K562 (cell line): Measurements from ENCODE around the gene RIPPLY3. TPM values are rescaled to one million over a fixed set of nuclear protein-coding genes. Genes with fewer than 3 reads are reported as not detected.
A peak's percentile ranks its signal among the peaks of the same experiment; 100 is the strongest.

Experiments used
- DDX20 ChIP-seq: fragments of 450-650 bp; IDR thresholded peaks from 2 replicates; pipeline ENCODE4 v1.6.1; 2016; ENCODE audit warnings: missing genetic modification characterization, low read depth, mild to moderate bottlenecking, missing compliant biosample characterization, moderate library complexity
- FOSL1 ChIP-seq: fragments of 200-800 bp; sonication (Bioruptor generic); conservative IDR thresholded peaks from 2 replicates; pipeline ENCODE4 v1.6.1; 2016; ENCODE audit warnings: missing genetic modification characterization, missing compliant biosample characterization
- HIVEP1 ChIP-seq: fragments of 250-450 bp; sonication (Bioruptor Pico); IDR thresholded peaks from 2 replicates; pipeline ENCODE4 v1.4.0; 2020; ENCODE audit warnings: mild to moderate bottlenecking
- JUN ChIP-seq, 2 experiments: sonication (generic) in 1 of 2; formaldehyde crosslinking in 1 of 2; IDR thresholded peaks; 2 replicates each; pipeline versions ENCODE4 v1.6.1 to v1.8.0; 2012 to 2022; ENCODE audit warnings: borderline replicate concordance in 2 of 2, mild to moderate bottlenecking in 2 of 2, improper control_type of control experiment in 1 of 2, low read depth in 1 of 2, low read length in 1 of 2, missing genetic modification reagents in 1 of 2
- KHSRP ChIP-seq: fragments of 450-650 bp; IDR thresholded peaks from 2 replicates; pipeline ENCODE4 v1.6.1; 2017
- NFE2L1 ChIP-seq: fragments of 450-650 bp; IDR thresholded peaks from 2 replicates; pipeline ENCODE4 v1.6.1; 2016; ENCODE audit warnings: missing genetic modification characterization, low read depth, mild to moderate bottlenecking, missing compliant biosample characterization, moderate library complexity, borderline replicate concordance
- NR2F6 ChIP-seq: fragments of 450-650 bp; formaldehyde crosslinking; IDR thresholded peaks from 2 replicates; pipeline ENCODE4 v1.4.0; 2020; ENCODE audit warnings: mild to moderate bottlenecking
- PPARD ChIP-seq: fragments of 250-450 bp; sonication (Bioruptor Pico); IDR thresholded peaks from 2 replicates; pipeline ENCODE4 v1.8.0; 2022; ENCODE audit warnings: inconsistent platforms, mild to moderate bottlenecking, moderate library complexity
- SAFB ChIP-seq: fragments of 200-400 bp; formaldehyde crosslinking; IDR thresholded peaks from 2 replicates; pipeline ENCODE4 v1.6.1; 2017; ENCODE audit warnings: low read depth, low read length, borderline replicate concordance
- TEAD2 ChIP-seq: fragments of 450-650 bp; IDR thresholded peaks from 2 replicates; pipeline ENCODE4 v1.6.1; 2016; ENCODE audit warnings: missing genetic modification characterization, control low read depth, missing compliant biosample characterization
- ZNF316 ChIP-seq: fragments of 450-650 bp; IDR thresholded peaks from 2 replicates; pipeline ENCODE4 v1.6.1; 2016
- ZNF324 ChIP-seq: fragments of 250-450 bp; sonication (Bioruptor Pico); IDR thresholded peaks from 2 replicates; pipeline ENCODE4 v1.4.0; 2020; ENCODE audit warnings: mild to moderate bottlenecking
- polyA plus RNA-seq, 8 experiments: library from polyadenylated mRNA; depleted of rRNA in 4 of 8; stranded (reverse) in 5 of 8; unstranded in 3 of 8; fragments of >200 nt; fragmentation: Nextera tagmentation in 2 of 8; fragmentation: Illumina TruSeq in 1 of 8; extraction: Ambion mirVana in 2 of 8; extraction: Trizol in 1 of 8; gene quantifications; 2 replicates each; pipeline versions ENCODE4 v1.2.1 to v1.2.3, GENCODE V29; 2011 to 2014; ENCODE audit warnings: inconsistent platforms in 1 of 8, missing spikeins in 1 of 8
- total RNA-seq, 7 experiments: library from RNA; depleted of rRNA in 6 of 7; stranded (reverse); fragments of >200 nt in 6 of 7; fragmentation: Illumina TruSeq in 2 of 7; extraction: Trizol in 2 of 7; gene quantifications; 2 replicates each; pipeline versions ENCODE4 v1.2.1 to v1.2.3, GENCODE V29; 2011 to 2021; ENCODE audit warnings: low replicate concordance in 1 of 7
- TF ChIP-seq, protein P1 (sequence below): fragments of 450-650 bp; formaldehyde crosslinking; IDR thresholded peaks from 2 replicates; pipeline ENCODE4 v1.4.0; 2022; ENCODE audit warnings: missing genetic modification characterization
- TF ChIP-seq, protein P2 (sequence below): sonication (generic); formaldehyde crosslinking; IDR thresholded peaks from 2 replicates; pipeline ENCODE4 v1.9.0; 2022; ENCODE audit warnings: mild to moderate bottlenecking, missing genetic modification reagents
- TF ChIP-seq, protein P3 (sequence below): IDR thresholded peaks from 2 replicates; pipeline ENCODE4 v1.6.1; 2014; ENCODE audit warnings: antibody characterized with exemption
- TF ChIP-seq, protein P4 (sequence below): fragments of 450-650 bp; formaldehyde crosslinking; IDR thresholded peaks from 2 replicates; pipeline ENCODE4 v1.4.0; 2022; ENCODE audit warnings: mild to moderate bottlenecking, moderate library complexity
- TF ChIP-seq, protein P5 (sequence below): fragments of 250-450 bp; sonication (Bioruptor Pico); IDR thresholded peaks from 2 replicates; pipeline ENCODE4 v1.4.0; 2020; ENCODE audit warnings: mild to moderate bottlenecking
- TF ChIP-seq, protein P6 (sequence below): fragments of 450-650 bp; IDR thresholded peaks from 2 replicates; pipeline ENCODE4 v1.6.1; 2016; ENCODE audit warnings: missing biosample characterization, missing genetic modification characterization

The RIPPLY3 gene
- total and polyA plus RNA-seq, 9 of the 15 experiments (the other 6 are each of a cell fraction or from before 2014, with no cell fraction given) = not detected

DNA sequence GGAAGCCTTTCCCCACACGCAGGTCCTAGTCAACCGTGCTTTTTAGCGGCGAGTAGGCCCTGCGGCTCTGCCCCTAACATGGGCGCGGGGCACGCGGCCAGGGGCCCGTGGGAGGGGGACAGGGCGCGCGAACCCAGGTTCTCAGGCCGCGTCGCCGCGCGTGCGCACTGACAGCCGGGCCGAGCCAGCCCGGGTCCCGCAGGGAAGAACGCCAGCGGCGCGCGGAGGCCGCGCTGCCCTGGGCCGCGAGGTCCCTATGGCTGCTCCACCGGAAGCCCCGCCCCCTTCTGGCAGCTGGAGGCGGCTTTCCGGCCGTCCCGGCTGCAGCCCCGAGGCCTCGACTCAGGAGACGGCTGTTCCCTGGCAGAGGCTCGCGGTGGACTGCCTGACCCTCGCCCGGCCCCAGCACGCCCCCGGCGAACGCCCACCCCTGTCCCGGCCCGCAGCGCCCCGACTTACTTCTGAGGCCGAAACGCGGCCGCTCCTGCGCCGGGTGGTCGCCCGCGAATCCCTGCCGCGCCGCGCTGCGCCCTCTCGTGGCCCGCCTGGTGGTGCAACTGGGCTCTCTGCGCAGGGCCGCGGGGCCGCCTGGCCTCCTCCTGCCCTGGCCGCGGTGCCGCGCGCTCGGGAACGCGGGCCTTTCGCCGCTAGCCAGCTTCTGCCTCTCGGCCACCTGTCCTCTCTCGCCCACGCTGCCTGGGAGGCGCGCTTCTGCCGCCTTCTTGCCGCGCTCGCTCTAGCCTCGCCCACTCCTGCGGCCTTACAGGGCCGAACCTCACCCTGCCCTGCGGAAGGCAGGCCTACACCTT, 16.6 kb upstream of the RIPPLY3 start (continued):
- TF ChIP-seq, protein P1, sequence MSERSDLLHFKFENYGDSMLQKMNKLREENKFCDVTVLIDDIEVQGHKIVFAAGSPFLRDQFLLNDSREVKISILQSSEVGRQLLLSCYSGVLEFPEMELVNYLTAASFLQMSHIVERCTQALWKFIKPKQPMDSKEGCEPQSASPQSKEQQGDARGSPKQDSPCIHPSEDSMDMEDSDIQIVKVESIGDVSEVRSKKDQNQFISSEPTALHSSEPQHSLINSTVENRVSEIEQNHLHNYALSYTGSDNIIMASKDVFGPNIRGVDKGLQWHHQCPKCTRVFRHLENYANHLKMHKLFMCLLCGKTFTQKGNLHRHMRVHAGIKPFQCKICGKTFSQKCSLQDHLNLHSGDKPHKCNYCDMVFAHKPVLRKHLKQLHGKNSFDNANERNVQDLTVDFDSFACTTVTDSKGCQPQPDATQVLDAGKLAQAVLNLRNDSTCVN (CRISPR knock-in tag) = no peak
- no peak for TF ChIP-seq NR2F6
- TF ChIP-seq, protein P2, sequence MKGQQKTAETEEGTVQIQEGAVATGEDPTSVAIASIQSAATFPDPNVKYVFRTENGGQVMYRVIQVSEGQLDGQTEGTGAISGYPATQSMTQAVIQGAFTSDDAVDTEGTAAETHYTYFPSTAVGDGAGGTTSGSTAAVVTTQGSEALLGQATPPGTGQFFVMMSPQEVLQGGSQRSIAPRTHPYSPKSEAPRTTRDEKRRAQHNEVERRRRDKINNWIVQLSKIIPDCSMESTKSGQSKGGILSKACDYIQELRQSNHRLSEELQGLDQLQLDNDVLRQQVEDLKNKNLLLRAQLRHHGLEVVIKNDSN (CRISPR knock-in tag) = no peak; the same call in 1 of the 2 replicates
- TF ChIP-seq FOSL1 = 0 out of 2 replicates have a peak, but pooled peaks have one; percentile 25
- TF ChIP-seq SAFB = 0 out of 2 replicates have a peak, but pooled peaks have one; percentile 24
- TF ChIP-seq NFE2L1 (tag) = no peak
- peak; percentile 52; the same call in 1 of the 2 replicates for TF ChIP-seq JUN (IDR thresholded peaks at IDR 0.05; ENCODE audit: borderline replicate concordance, low read depth, low read length)
- peak; percentile 92; the same call in 1 of the 2 replicates for TF ChIP-seq JUN (CRISPR knock-in tag; IDR thresholded peaks at IDR 0.05; ENCODE audit: borderline replicate concordance)
- TF ChIP-seq, protein P3, sequence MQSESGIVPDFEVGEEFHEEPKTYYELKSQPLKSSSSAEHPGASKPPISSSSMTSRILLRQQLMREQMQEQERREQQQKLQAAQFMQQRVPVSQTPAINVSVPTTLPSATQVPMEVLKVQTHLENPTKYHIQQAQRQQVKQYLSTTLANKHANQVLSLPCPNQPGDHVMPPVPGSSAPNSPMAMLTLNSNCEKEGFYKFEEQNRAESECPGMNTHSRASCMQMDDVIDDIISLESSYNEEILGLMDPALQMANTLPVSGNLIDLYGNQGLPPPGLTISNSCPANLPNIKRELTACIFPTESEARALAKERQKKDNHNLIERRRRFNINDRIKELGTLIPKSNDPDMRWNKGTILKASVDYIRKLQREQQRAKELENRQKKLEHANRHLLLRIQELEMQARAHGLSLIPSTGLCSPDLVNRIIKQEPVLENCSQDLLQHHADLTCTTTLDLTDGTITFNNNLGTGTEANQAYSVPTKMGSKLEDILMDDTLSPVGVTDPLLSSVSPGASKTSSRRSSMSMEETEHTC = no peak
- no peak for TF ChIP-seq ZNF316
- TF ChIP-seq, protein P4, sequence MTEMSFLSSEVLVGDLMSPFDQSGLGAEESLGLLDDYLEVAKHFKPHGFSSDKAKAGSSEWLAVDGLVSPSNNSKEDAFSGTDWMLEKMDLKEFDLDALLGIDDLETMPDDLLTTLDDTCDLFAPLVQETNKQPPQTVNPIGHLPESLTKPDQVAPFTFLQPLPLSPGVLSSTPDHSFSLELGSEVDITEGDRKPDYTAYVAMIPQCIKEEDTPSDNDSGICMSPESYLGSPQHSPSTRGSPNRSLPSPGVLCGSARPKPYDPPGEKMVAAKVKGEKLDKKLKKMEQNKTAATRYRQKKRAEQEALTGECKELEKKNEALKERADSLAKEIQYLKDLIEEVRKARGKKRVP (CRISPR knock-in tag) = no peak; the same call in 1 of the 2 replicates
- TF ChIP-seq HIVEP1 = no peak
- no peak for TF ChIP-seq KHSRP
- TF ChIP-seq, protein P5, sequence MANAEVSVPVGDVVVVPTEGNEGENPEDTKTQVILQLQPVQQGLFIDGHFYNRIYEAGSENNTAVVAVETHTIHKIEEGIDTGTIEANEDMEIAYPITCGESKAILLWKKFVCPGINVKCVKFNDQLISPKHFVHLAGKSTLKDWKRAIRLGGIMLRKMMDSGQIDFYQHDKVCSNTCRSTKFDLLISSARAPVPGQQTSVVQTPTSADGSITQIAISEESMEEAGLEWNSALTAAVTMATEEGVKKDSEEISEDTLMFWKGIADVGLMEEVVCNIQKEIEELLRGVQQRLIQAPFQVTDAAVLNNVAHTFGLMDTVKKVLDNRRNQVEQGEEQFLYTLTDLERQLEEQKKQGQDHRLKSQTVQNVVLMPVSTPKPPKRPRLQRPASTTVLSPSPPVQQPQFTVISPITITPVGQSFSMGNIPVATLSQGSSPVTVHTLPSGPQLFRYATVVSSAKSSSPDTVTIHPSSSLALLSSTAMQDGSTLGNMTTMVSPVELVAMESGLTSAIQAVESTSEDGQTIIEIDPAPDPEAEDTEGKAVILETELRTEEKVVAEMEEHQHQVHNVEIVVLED = peak; percentile 67
- TF ChIP-seq PPARD = no peak
- no peak for TF ChIP-seq ZNF324 (CRISPR knock-in tag)
- TF ChIP-seq, protein P6, sequence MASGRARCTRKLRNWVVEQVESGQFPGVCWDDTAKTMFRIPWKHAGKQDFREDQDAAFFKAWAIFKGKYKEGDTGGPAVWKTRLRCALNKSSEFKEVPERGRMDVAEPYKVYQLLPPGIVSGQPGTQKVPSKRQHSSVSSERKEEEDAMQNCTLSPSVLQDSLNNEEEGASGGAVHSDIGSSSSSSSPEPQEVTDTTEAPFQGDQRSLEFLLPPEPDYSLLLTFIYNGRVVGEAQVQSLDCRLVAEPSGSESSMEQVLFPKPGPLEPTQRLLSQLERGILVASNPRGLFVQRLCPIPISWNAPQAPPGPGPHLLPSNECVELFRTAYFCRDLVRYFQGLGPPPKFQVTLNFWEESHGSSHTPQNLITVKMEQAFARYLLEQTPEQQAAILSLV (tag) = no peak
- no peak for TF ChIP-seq DDX20 (tag)
- no peak; the same call in 1 of the 2 replicates for TF ChIP-seq TEAD2 (tag)
